GM23338 (cell line): Measurements from ENCODE around the gene ETV1. TPM values are rescaled to one million over a fixed set of nuclear protein-coding genes. Genes with fewer than 3 reads are reported as not detected.

Experiments used
- ATAC-seq: fragments of 200-7000 bp; cut with Tn5 transposase; 3 replicates; pipeline ENCODE4 v1.9.1; 2020
- DNase-seq: peaks from one replicate; pipeline ENCODE4 v3.0.0-alpha.2; 2015; ENCODE audit warnings: low spot score
- H2AFZ ChIP-seq: fragments of 200-600 bp; sonication (generic); 2 replicates; pipeline ENCODE4 v1.8.0; 2016; ENCODE audit warnings: antibody characterized with exemption, mild to moderate bottlenecking, moderate library complexity
- H3F3A ChIP-seq: fragments of 200-600 bp; sonication (generic); replicated peaks from 2 replicates; pipeline ENCODE4 v1.8.0; 2017; ENCODE audit warnings: antibody characterized with exemption, mixed run types, low read depth
- H3K27ac ChIP-seq: fragments of 200-600 bp; sonication (generic); 2 replicates; pipeline ENCODE4 v1.6.1; 2016; ENCODE audit warnings: low read depth
- H3K27me3 ChIP-seq: fragments of 200-600 bp; sonication (generic); 2 replicates; pipeline ENCODE4 v1.8.0; 2016; ENCODE audit warnings: mild to moderate bottlenecking, mixed run types, moderate library complexity; ENCODE audit not compliant: insufficient read depth
- H3K36me3 ChIP-seq: fragments of 200-600 bp; sonication (generic); 2 replicates; pipeline ENCODE4 v1.8.0; 2016; ENCODE audit warnings: mild to moderate bottlenecking; ENCODE audit not compliant: insufficient read depth
- H3K4me1 ChIP-seq: fragments of 200-600 bp; sonication (generic); 2 replicates; pipeline ENCODE4 v1.8.0; 2016; ENCODE audit warnings: mild to moderate bottlenecking, moderate library complexity; ENCODE audit not compliant: insufficient read depth
- H3K4me2 ChIP-seq: fragments of 200-600 bp; sonication (generic); 2 replicates; pipeline ENCODE4 v1.7.1; 2017; ENCODE audit warnings: mixed run types
- H3K4me3 ChIP-seq: fragments of 200-600 bp; sonication (generic); 2 replicates; pipeline ENCODE4 v1.6.1; 2016; ENCODE audit warnings: mixed run types
- H3K79me2 ChIP-seq: fragments of 200-600 bp; sonication (generic); replicated peaks from 2 replicates; pipeline ENCODE4 v1.8.0; 2017; ENCODE audit warnings: mild to moderate bottlenecking; ENCODE audit not compliant: insufficient read depth
- H3K9me2 ChIP-seq: fragments of 200-600 bp; sonication (generic); 2 replicates; pipeline ENCODE4 v1.8.0; 2017; ENCODE audit not compliant: insufficient read depth
- H4K20me1 ChIP-seq: fragments of 200-600 bp; sonication (generic); replicated peaks from 2 replicates; pipeline ENCODE4 v1.8.0; 2017; ENCODE audit warnings: mild to moderate bottlenecking; ENCODE audit not compliant: insufficient read depth
- H3K27ac Mint-ChIP-seq: 2 replicates; pipeline ENCODE4 v1.8.0; 2020; ENCODE audit warnings: inconsistent platforms, mild to moderate bottlenecking, moderate library complexity, mixed read lengths
- H3K27me3 Mint-ChIP-seq: 3 replicates; pipeline ENCODE4 v1.8.0; 2022; ENCODE audit warnings: low read depth, mild to moderate bottlenecking, moderate library complexity, mixed read lengths, inconsistent platforms; ENCODE audit not compliant: insufficient read depth, poor library complexity
- H3K36me3 Mint-ChIP-seq: 3 replicates; pipeline ENCODE4 v1.8.0; 2021; ENCODE audit warnings: low read depth, mild to moderate bottlenecking, inconsistent platforms, moderate library complexity, mixed read lengths
- H3K4me1 Mint-ChIP-seq: 3 replicates; pipeline ENCODE4 v1.8.0; 2020; ENCODE audit warnings: mild to moderate bottlenecking, inconsistent platforms, mixed read lengths
- H3K4me3 Mint-ChIP-seq: 3 replicates; pipeline ENCODE4 v1.8.0; 2021; ENCODE audit warnings: moderate library complexity, mild to moderate bottlenecking, inconsistent platforms, mixed read lengths
- H3K9me3 Mint-ChIP-seq: 3 replicates; pipeline ENCODE4 v1.8.0; 2020; ENCODE audit warnings: moderate library complexity, mild to moderate bottlenecking, inconsistent platforms, mixed read lengths
- ETS1 ChIP-seq: IDR thresholded peaks from 2 replicates; pipeline ENCODE4 v1.6.1; 2016; ENCODE audit warnings: antibody characterized with exemption
- EZH2 ChIP-seq: fragments of 200-600 bp; sonication (generic); IDR thresholded peaks from one replicate; pipeline ENCODE4 v1.8.0; 2017; ENCODE audit warnings: antibody characterized with exemption, mild to moderate bottlenecking, low read depth; ENCODE audit not compliant: unreplicated experiment
- EZH2phosphoT487 ChIP-seq: fragments of 200-600 bp; sonication (generic); IDR thresholded peaks from one replicate; pipeline ENCODE4 v1.8.1; 2018; ENCODE audit warnings: antibody characterized with exemption; ENCODE audit not compliant: unreplicated experiment
- POLR2AphosphoS5 ChIP-seq: IDR thresholded peaks from 2 replicates; pipeline ENCODE4 v1.6.1; 2016; ENCODE audit warnings: antibody characterized with exemption, low read depth
- REST ChIP-seq: IDR thresholded peaks from one replicate; pipeline ENCODE4 v1.6.1; 2018; ENCODE audit warnings: antibody characterized with exemption; ENCODE audit not compliant: unreplicated experiment
- ZNF331 ChIP-seq: fragments of 250-450 bp; sonication (Bioruptor Pico); IDR thresholded peaks from 2 replicates; pipeline ENCODE4 v1.5.0; 2020; ENCODE audit warnings: low read depth, mild to moderate bottlenecking, moderate library complexity
- ZNF462 ChIP-seq: fragments of 250-450 bp; sonication (Bioruptor Pico); IDR thresholded peaks from 2 replicates; pipeline ENCODE4 v1.5.0; 2020; ENCODE audit warnings: mild to moderate bottlenecking, moderate library complexity
- polyA plus RNA-seq: library from polyadenylated mRNA; unstranded; fragments of >200 nt; fragmentation: Nextera tagmentation; extraction: Ambion mirVana; gene quantifications from 2 replicates; pipeline ENCODE4 v1.2.1, GENCODE V29; 2016
- total RNA-seq: library from RNA; depleted of rRNA; stranded (reverse); fragments of >200 nt; shearing (Covaris generic); gene quantifications from 2 replicates; pipeline ENCODE4 v1.2.3, GENCODE V29; 2014

ETV1 gene
- total and polyA plus RNA-seq, 2 experiments from 2014 or later: 49.4 to 61.9 TPM

- Histone ChIP-seq H4K20me1 (no peaks in the 10 kb centered on the region), H3K27ac (no peak overlapping the region), H3K36me3 (no peaks in the 10 kb centered on the region), H3K9me2 (0 out of 2 replicates have a peak, but pooled peaks cover 5% of the 10 kb centered on the region), H3K4me2 (no peak overlapping the region), H3K4me3 (no peak overlapping the region), H3K27me3 (no peaks in the 10 kb centered on the region), H2AFZ (peak overlapping the region; percentile 3; the same call in 1 of the 2 replicates), H3K79me2 (no peaks in the 10 kb centered on the region), H3F3A (no peaks in the 10 kb centered on the region), H3K4me1 (peaks cover 20% of the 10 kb centered on the region; the same call in 1 of the 2 replicates)
- ATAC-seq (peak; percentile 71), DNase-seq (peak; percentile 34)
- no peaks in the 10 kb centered on the region for H3K36me3 Mint-ChIP-seq
- peaks cover 24% of the 10 kb centered on the region for H3K4me1 Mint-ChIP-seq
- no peak for TF ChIP-seq REST
- TF ChIP-seq POLR2AphosphoS5: no peak
- TF ChIP-seq EZH2phosphoT487: no peak
- TF ChIP-seq ZNF462 (CRISPR knock-in tag): no peak
- TF ChIP-seq ETS1: no peak
- no peak for TF ChIP-seq ZNF331 (CRISPR knock-in tag)
- TF ChIP-seq EZH2: no peak
- no peaks in the 10 kb centered on the region for H3K9me3 Mint-ChIP-seq
- no peak overlapping the region for H3K4me3 Mint-ChIP-seq
- no peaks in the 10 kb centered on the region for H3K27me3 Mint-ChIP-seq
- 0 out of 2 replicates have a peak overlapping the region, but pooled peaks have one; percentile 1 for H3K27ac Mint-ChIP-seq
Observed at GRCh38 chr7:13851736-13852135, 137.7 kb downstream of the ETV1 start.
